HepG2 (cell line): ENCODE data around the gene NUAK1.

Experiments
- EP300 ChIP-seq, 3 experiments: sonication (generic) in 1 of 3; formaldehyde crosslinking in 1 of 3; IDR thresholded peaks; 2 replicates each; pipeline versions ENCODE4 v1.5.1 to v1.6.1; 2011 to 2020; ENCODE audit warnings: low read depth in 2 of 3, low read length in 2 of 3, borderline replicate concordance in 1 of 3, improper control_type of control experiment in 1 of 3, mild to moderate bottlenecking in 1 of 3, missing genetic modification reagents in 1 of 3, moderate library complexity in 1 of 3
- IKZF1 ChIP-seq: fragments of 450-650 bp; IDR thresholded peaks from 2 replicates; pipeline ENCODE4 v1.7.1; 2016
- NR3C1 ChIP-seq: sonication (generic); formaldehyde crosslinking; IDR thresholded peaks from 2 replicates; pipeline ENCODE4 v1.4.0; 2020; ENCODE audit warnings: missing genetic modification reagents
- ONECUT2 ChIP-seq: sonication (generic); formaldehyde crosslinking; IDR thresholded peaks from 2 replicates; pipeline ENCODE4 v1.4.0; 2020; ENCODE audit warnings: missing genetic modification reagents
- PAX8 ChIP-seq: sonication (generic); formaldehyde crosslinking; IDR thresholded peaks from 2 replicates; pipeline ENCODE4 v1.8.0; 2022; ENCODE audit warnings: mild to moderate bottlenecking, missing genetic modification reagents, borderline replicate concordance
- POLR2A ChIP-seq, 2 experiments: IDR thresholded peaks; 2 replicates each; pipeline ENCODE4 v1.6.1; 2011; ENCODE audit warnings: low read depth in 2 of 2, low read length in 2 of 2, mild to moderate bottlenecking in 1 of 2, moderate library complexity in 1 of 2; ENCODE audit not compliant: insufficient read depth in 1 of 2
- TAF1 ChIP-seq: sonication (generic); formaldehyde crosslinking; IDR thresholded peaks from 2 replicates; pipeline ENCODE4 v1.4.0; 2020; ENCODE audit warnings: missing genetic modification reagents
- ZBTB7A ChIP-seq: sonication (generic); formaldehyde crosslinking; IDR thresholded peaks from 2 replicates; pipeline ENCODE4 v1.8.0; 2022; ENCODE audit warnings: mild to moderate bottlenecking, missing genetic modification reagents
- TF ChIP-seq, protein P1 (sequence below), 2 experiments: IDR thresholded peaks; 2 replicates each; pipeline ENCODE4 v1.6.1; 2011 to 2012; ENCODE audit warnings: low read length in 2 of 2, borderline replicate concordance in 1 of 2, low read depth in 1 of 2, mild to moderate bottlenecking in 1 of 2, moderate library complexity in 1 of 2
- TF ChIP-seq, protein P2 (sequence below): sonication (generic); formaldehyde crosslinking; IDR thresholded peaks from 2 replicates; pipeline ENCODE4 v1.4.0; 2020; ENCODE audit warnings: missing genetic modification reagents
- TF ChIP-seq, protein P3 (sequence below): fragments of 450-650 bp; IDR thresholded peaks from 2 replicates; pipeline ENCODE4 v1.6.1; 2017; ENCODE audit warnings: mild to moderate bottlenecking
- TF ChIP-seq, protein P4 (sequence below): sonication (generic); formaldehyde crosslinking; IDR thresholded peaks from 2 replicates; pipeline ENCODE4 v1.5.0; 2020; ENCODE audit warnings: mild to moderate bottlenecking, missing genetic modification reagents, moderate library complexity

DNA sequence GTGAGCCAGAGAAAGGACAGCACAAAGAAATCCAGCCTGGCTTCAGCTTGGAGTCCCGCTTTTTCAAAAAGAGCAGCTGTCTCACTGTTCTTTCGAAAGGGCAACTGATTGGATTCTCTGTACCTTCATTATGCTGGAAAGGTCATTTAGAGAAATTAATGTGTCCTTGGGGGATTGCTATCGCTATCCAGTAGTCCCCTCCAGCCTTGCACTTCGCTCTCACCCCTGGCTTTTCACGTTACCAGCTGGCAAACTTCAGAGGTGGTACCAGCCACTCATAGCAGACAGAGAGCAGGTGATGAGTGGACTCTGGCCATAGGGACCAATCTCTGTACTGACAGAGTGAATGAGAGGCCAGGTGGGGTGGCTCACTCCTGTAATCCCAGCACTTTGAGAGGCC lies 11.8 kb upstream of the NUAK1 start:
- TF ChIP-seq EP300 (IDR thresholded peaks at IDR 0.05; ENCODE audit: low read depth in 2 of 2, low read length in 2 of 2) (no peak), EP300 (CRISPR knock-in tag; IDR thresholded peaks at IDR 0.05; ENCODE audit: borderline replicate concordance) (no peak), TAF1 (CRISPR knock-in tag) (no peak), ONECUT2 (no peak), ZBTB7A (CRISPR knock-in tag) (no peak), NR3C1 (CRISPR knock-in tag) (no peak), POLR2A (IDR thresholded peaks at IDR 0.05; ENCODE audit: insufficient read depth in 1 of 2, low read depth in 2 of 2, low read length in 2 of 2) (no peak), PAX8 (CRISPR knock-in tag) (no peak), IKZF1 (no peak)
- TF ChIP-seq, protein P1, sequence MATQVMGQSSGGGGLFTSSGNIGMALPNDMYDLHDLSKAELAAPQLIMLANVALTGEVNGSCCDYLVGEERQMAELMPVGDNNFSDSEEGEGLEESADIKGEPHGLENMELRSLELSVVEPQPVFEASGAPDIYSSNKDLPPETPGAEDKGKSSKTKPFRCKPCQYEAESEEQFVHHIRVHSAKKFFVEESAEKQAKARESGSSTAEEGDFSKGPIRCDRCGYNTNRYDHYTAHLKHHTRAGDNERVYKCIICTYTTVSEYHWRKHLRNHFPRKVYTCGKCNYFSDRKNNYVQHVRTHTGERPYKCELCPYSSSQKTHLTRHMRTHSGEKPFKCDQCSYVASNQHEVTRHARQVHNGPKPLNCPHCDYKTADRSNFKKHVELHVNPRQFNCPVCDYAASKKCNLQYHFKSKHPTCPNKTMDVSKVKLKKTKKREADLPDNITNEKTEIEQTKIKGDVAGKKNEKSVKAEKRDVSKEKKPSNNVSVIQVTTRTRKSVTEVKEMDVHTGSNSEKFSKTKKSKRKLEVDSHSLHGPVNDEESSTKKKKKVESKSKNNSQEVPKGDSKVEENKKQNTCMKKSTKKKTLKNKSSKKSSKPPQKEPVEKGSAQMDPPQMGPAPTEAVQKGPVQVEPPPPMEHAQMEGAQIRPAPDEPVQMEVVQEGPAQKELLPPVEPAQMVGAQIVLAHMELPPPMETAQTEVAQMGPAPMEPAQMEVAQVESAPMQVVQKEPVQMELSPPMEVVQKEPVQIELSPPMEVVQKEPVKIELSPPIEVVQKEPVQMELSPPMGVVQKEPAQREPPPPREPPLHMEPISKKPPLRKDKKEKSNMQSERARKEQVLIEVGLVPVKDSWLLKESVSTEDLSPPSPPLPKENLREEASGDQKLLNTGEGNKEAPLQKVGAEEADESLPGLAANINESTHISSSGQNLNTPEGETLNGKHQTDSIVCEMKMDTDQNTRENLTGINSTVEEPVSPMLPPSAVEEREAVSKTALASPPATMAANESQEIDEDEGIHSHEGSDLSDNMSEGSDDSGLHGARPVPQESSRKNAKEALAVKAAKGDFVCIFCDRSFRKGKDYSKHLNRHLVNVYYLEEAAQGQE (IDR thresholded peaks at IDR 0.05; ENCODE audit: borderline replicate concordance in 1 of 2, low read depth in 1 of 2, low read length in 2 of 2): no peak
- TF ChIP-seq, protein P2, sequence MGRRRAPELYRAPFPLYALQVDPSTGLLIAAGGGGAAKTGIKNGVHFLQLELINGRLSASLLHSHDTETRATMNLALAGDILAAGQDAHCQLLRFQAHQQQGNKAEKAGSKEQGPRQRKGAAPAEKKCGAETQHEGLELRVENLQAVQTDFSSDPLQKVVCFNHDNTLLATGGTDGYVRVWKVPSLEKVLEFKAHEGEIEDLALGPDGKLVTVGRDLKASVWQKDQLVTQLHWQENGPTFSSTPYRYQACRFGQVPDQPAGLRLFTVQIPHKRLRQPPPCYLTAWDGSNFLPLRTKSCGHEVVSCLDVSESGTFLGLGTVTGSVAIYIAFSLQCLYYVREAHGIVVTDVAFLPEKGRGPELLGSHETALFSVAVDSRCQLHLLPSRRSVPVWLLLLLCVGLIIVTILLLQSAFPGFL (CRISPR knock-in tag): no peak
- TF ChIP-seq, protein P3, sequence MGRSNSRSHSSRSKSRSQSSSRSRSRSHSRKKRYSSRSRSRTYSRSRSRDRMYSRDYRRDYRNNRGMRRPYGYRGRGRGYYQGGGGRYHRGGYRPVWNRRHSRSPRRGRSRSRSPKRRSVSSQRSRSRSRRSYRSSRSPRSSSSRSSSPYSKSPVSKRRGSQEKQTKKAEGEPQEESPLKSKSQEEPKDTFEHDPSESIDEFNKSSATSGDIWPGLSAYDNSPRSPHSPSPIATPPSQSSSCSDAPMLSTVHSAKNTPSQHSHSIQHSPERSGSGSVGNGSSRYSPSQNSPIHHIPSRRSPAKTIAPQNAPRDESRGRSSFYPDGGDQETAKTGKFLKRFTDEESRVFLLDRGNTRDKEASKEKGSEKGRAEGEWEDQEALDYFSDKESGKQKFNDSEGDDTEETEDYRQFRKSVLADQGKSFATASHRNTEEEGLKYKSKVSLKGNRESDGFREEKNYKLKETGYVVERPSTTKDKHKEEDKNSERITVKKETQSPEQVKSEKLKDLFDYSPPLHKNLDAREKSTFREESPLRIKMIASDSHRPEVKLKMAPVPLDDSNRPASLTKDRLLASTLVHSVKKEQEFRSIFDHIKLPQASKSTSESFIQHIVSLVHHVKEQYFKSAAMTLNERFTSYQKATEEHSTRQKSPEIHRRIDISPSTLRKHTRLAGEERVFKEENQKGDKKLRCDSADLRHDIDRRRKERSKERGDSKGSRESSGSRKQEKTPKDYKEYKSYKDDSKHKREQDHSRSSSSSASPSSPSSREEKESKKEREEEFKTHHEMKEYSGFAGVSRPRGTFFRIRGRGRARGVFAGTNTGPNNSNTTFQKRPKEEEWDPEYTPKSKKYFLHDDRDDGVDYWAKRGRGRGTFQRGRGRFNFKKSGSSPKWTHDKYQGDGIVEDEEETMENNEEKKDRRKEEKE: no peak
- TF ChIP-seq, protein P4, sequence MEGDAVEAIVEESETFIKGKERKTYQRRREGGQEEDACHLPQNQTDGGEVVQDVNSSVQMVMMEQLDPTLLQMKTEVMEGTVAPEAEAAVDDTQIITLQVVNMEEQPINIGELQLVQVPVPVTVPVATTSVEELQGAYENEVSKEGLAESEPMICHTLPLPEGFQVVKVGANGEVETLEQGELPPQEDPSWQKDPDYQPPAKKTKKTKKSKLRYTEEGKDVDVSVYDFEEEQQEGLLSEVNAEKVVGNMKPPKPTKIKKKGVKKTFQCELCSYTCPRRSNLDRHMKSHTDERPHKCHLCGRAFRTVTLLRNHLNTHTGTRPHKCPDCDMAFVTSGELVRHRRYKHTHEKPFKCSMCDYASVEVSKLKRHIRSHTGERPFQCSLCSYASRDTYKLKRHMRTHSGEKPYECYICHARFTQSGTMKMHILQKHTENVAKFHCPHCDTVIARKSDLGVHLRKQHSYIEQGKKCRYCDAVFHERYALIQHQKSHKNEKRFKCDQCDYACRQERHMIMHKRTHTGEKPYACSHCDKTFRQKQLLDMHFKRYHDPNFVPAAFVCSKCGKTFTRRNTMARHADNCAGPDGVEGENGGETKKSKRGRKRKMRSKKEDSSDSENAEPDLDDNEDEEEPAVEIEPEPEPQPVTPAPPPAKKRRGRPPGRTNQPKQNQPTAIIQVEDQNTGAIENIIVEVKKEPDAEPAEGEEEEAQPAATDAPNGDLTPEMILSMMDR (CRISPR knock-in tag): no peak
